HepG2 (cell line): ENCODE results near the gene RAP1GAP2. TPM values are rescaled to one million over a fixed set of nuclear protein-coding genes. Genes with fewer than 3 reads are reported as not detected.

Experiments used
- ATF4 ChIP-seq, 2 experiments: fragments of 450-650 bp in 1 of 2; sonication (generic) in 1 of 2; formaldehyde crosslinking; IDR thresholded peaks; 2 replicates each; pipeline versions ENCODE4 v1.5.0 to v1.8.0; 2020 to 2022; ENCODE audit warnings: mild to moderate bottlenecking in 1 of 2, missing genetic modification reagents in 1 of 2
- ELF1 ChIP-seq: sonication (generic); formaldehyde crosslinking; IDR thresholded peaks from 2 replicates; pipeline ENCODE4 v1.4.0; 2020; ENCODE audit warnings: missing genetic modification reagents
- ETV5 ChIP-seq: IDR thresholded peaks from 2 replicates; pipeline ENCODE4 v1.6.1; 2018; ENCODE audit warnings: missing biosample characterization, missing genetic modification reagents, inconsistent platforms, borderline replicate concordance
- FOXK2 ChIP-seq: fragments of 450-650 bp; IDR thresholded peaks from 2 replicates; pipeline ENCODE4 v1.6.1; 2016
- GABPA ChIP-seq, 2 experiments: IDR thresholded peaks; 2 replicates each; pipeline ENCODE4 v1.6.1; 2011 to 2016; ENCODE audit warnings: low read depth in 2 of 2, low read length in 1 of 2, missing biosample characterization in 1 of 2, missing genetic modification characterization in 1 of 2
- HDAC6 ChIP-seq: fragments of 200-600 bp; sonication (generic); IDR thresholded peaks from 2 replicates; pipeline ENCODE4 v1.7.0; 2017; ENCODE audit warnings: mild to moderate bottlenecking, antibody characterized with exemption, low read length, low read depth
- KLF9 ChIP-seq: IDR thresholded peaks from 2 replicates; pipeline ENCODE4 v1.6.1; 2016; ENCODE audit warnings: low read depth
- NFYB ChIP-seq: sonication (generic); formaldehyde crosslinking; IDR thresholded peaks from 2 replicates; pipeline ENCODE4 v1.4.0; 2020; ENCODE audit warnings: missing genetic modification reagents
- SKIL ChIP-seq: sonication (generic); formaldehyde crosslinking; IDR thresholded peaks from 2 replicates; pipeline ENCODE4 v1.8.0; 2022; ENCODE audit warnings: missing genetic modification reagents, mild to moderate bottlenecking, moderate library complexity, borderline replicate concordance
- ZBTB4 ChIP-seq: sonication (generic); formaldehyde crosslinking; IDR thresholded peaks from 2 replicates; pipeline ENCODE4 v1.4.0; 2020; ENCODE audit warnings: missing genetic modification reagents, mild to moderate bottlenecking, borderline replicate concordance
- ZFP1 ChIP-seq: IDR thresholded peaks from 2 replicates; pipeline ENCODE4 v1.6.1; 2016
- ZNF230 ChIP-seq: sonication (generic); formaldehyde crosslinking; IDR thresholded peaks from 2 replicates; pipeline ENCODE4 v1.4.0; 2020; ENCODE audit warnings: mild to moderate bottlenecking, missing genetic modification reagents
- ZNF24 ChIP-seq: fragments of 450-650 bp; IDR thresholded peaks from 2 replicates; pipeline ENCODE4 v1.6.1; 2017; ENCODE audit warnings: antibody characterized with exemption, mild to moderate bottlenecking
- ZNF282 ChIP-seq: fragments of 450-650 bp; IDR thresholded peaks from 2 replicates; pipeline ENCODE4 v1.6.1; 2018; ENCODE audit not compliant: partially characterized antibody
- ZNF354B ChIP-seq: sonication (generic); formaldehyde crosslinking; IDR thresholded peaks from 2 replicates; pipeline ENCODE4 v1.8.0; 2022; ENCODE audit warnings: mild to moderate bottlenecking, missing genetic modification reagents
- ZNF367 ChIP-seq: sonication (generic); formaldehyde crosslinking; IDR thresholded peaks from 2 replicates; pipeline ENCODE4 v1.4.0; 2020; ENCODE audit warnings: missing genetic modification reagents, borderline replicate concordance
- ZNF510 ChIP-seq: sonication (generic); formaldehyde crosslinking; IDR thresholded peaks from 2 replicates; pipeline ENCODE4 v1.4.0; 2020; ENCODE audit warnings: low read depth, mild to moderate bottlenecking, missing genetic modification reagents
- ZNF660 ChIP-seq: sonication (generic); formaldehyde crosslinking; IDR thresholded peaks from 2 replicates; pipeline ENCODE4 v1.5.1; 2020; ENCODE audit warnings: mild to moderate bottlenecking, low read depth, missing genetic modification reagents, borderline replicate concordance
- ZNF713 ChIP-seq: sonication (generic); formaldehyde crosslinking; IDR thresholded peaks from 2 replicates; pipeline ENCODE4 v1.4.0; 2020; ENCODE audit warnings: mild to moderate bottlenecking, missing genetic modification reagents
- polyA plus RNA-seq, 8 experiments: library from polyadenylated mRNA; depleted of rRNA in 3 of 8; stranded (reverse) in 7 of 8; unstranded in 1 of 8; fragments of >200 nt; fragmentation: Illumina TruSeq in 4 of 8; extraction: Trizol in 4 of 8; gene quantifications; 2 replicates each; pipeline versions ENCODE4 v1.2.1 to v1.2.3, GENCODE V29; 2011 to 2016; ENCODE audit warnings: low read depth in 4 of 8, missing spikeins in 1 of 8, mixed read lengths in 1 of 8; ENCODE audit not compliant: insufficient read depth in 1 of 8
- total RNA-seq, 5 experiments: library from RNA; depleted of rRNA; stranded (reverse); fragments of >200 nt; fragmentation: Illumina TruSeq; extraction: Trizol; gene quantifications; 2 replicates each; pipeline ENCODE4 v1.2.3, GENCODE V29; 2016; ENCODE audit warnings: low read depth in 1 of 5
- TF ChIP-seq, protein P1 (sequence below): sonication (generic); formaldehyde crosslinking; IDR thresholded peaks from 2 replicates; pipeline ENCODE4 v1.4.0; 2020; ENCODE audit warnings: missing genetic modification reagents, borderline replicate concordance
- TF ChIP-seq, protein P2 (sequence below): sonication (generic); formaldehyde crosslinking; IDR thresholded peaks from 2 replicates; pipeline ENCODE4 v1.5.0; 2020; ENCODE audit warnings: missing genetic modification reagents

The RAP1GAP2 gene
- total and polyA plus RNA-seq, 2 of the 13 experiments (the other 11 are each of a cell fraction or from before 2014, with no cell fraction given) = 10.9 to 12.0 TPM

GRCh38 chr17:2954898-2955445 is 158.7 kb downstream of the RAP1GAP2 start (continued):
- TF ChIP-seq ATF4 (CRISPR knock-in tag; IDR thresholded peaks at IDR 0.05) (peak in 1 of 2 experiments; percentile 71; a peak in 1 of 4 replicates), ZNF354B (no peak), ZNF713 (CRISPR knock-in tag) (no peak), FOXK2 (no peak), ZNF660 (CRISPR knock-in tag) (no peak), ZFP1 (CRISPR knock-in tag) (no peak), ETV5 (peak; percentile 93), ZNF367 (CRISPR knock-in tag) (no peak), NFYB (no peak), ZNF282 (no peak), ZNF24 (no peak), ELF1 (CRISPR knock-in tag) (peak; percentile 71), ZBTB4 (no peak), KLF9 (CRISPR knock-in tag) (no peak), ZNF230 (no peak), HDAC6 (no peak), GABPA (IDR thresholded peaks at IDR 0.05; ENCODE audit: low read depth, low read length) (no peak), GABPA (CRISPR knock-in tag; IDR thresholded peaks at IDR 0.05; ENCODE audit: low read depth) (peak; percentile 47; the same call in 1 of the 2 replicates), ZNF510 (CRISPR knock-in tag) (no peak), SKIL (CRISPR knock-in tag) (no peak)
- TF ChIP-seq, protein P1, sequence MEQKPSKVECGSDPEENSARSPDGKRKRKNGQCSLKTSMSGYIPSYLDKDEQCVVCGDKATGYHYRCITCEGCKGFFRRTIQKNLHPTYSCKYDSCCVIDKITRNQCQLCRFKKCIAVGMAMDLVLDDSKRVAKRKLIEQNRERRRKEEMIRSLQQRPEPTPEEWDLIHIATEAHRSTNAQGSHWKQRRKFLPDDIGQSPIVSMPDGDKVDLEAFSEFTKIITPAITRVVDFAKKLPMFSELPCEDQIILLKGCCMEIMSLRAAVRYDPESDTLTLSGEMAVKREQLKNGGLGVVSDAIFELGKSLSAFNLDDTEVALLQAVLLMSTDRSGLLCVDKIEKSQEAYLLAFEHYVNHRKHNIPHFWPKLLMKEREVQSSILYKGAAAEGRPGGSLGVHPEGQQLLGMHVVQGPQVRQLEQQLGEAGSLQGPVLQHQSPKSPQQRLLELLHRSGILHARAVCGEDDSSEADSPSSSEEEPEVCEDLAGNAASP = no peak
- TF ChIP-seq, protein P2, sequence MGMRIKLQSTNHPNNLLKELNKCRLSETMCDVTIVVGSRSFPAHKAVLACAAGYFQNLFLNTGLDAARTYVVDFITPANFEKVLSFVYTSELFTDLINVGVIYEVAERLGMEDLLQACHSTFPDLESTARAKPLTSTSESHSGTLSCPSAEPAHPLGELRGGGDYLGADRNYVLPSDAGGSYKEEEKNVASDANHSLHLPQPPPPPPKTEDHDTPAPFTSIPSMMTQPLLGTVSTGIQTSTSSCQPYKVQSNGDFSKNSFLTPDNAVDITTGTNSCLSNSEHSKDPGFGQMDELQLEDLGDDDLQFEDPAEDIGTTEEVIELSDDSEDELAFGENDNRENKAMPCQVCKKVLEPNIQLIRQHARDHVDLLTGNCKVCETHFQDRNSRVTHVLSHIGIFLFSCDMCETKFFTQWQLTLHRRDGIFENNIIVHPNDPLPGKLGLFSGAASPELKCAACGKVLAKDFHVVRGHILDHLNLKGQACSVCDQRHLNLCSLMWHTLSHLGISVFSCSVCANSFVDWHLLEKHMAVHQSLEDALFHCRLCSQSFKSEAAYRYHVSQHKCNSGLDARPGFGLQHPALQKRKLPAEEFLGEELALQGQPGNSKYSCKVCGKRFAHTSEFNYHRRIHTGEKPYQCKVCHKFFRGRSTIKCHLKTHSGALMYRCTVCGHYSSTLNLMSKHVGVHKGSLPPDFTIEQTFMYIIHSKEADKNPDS (CRISPR knock-in tag) = peak; percentile 39; the same call in 1 of the 2 replicates
